IMR-90 (cell line): ENCODE measurements around the gene ADPRM. TPM values are rescaled to one million over a fixed set of nuclear protein-coding genes. Genes with fewer than 3 reads are reported as not detected.

Experiments
- ATAC-seq: fragments of 200-7000 bp; cut with Tn5 transposase; 2 replicates; pipeline ENCODE4 v1.9.1; 2020; ENCODE audit warnings: low read depth, mild to moderate bottlenecking, moderate library complexity
- BruUV-seq: library from RNA; stranded (reverse); fragments of 400-500 nt; replicated peaks from 2 replicates; lab custom pipeline; 2021; lab: Mats Ljungman, UMichigan
- CTCF ChIA-PET: fragments of 300-600 bp; formaldehyde crosslinking; extraction: SDS; loops from one replicate; lab custom pipeline; 2021; ENCODE audit warnings: antibody characterized with exemption; lab: Yijun Ruan, JAX
- POLR2A ChIA-PET: fragments of 300-600 bp; sonication (Branson Sonifier 250); formaldehyde crosslinking; loops from one replicate; lab custom pipeline; 2022; ENCODE audit warnings: antibody characterized with exemption; ENCODE audit not compliant: unreplicated experiment; lab: Charles Lee
- DNase-seq: peaks from one replicate; pipeline ENCODE4 v3.0.0; 2013
- H2AFZ ChIP-seq: replicated peaks from 2 replicates; pipeline ENCODE3; 2013; ENCODE audit warnings: low read length, mild to moderate bottlenecking; ENCODE audit not compliant: poor library complexity
- H2AK5ac ChIP-seq: 2 replicates; pipeline ENCODE4 v1.6.1; 2013; ENCODE audit warnings: low read depth, low read length, inconsistent platforms
- H2AK9ac ChIP-seq: replicated peaks from 2 replicates; pipeline ENCODE3; 2013; ENCODE audit warnings: mild to moderate bottlenecking, low read depth, low read length, moderate library complexity; ENCODE audit not compliant: poor library complexity
- H2BK120ac ChIP-seq: 2 replicates; pipeline ENCODE4 v1.6.1; 2013; ENCODE audit warnings: low read depth, low read length, inconsistent platforms
- H2BK15ac ChIP-seq: 3 replicates; pipeline ENCODE4 v1.6.1; 2013; ENCODE audit warnings: low read depth, low read length, inconsistent platforms
- H2BK20ac ChIP-seq: 2 replicates; pipeline ENCODE4 v1.6.1; 2013; ENCODE audit warnings: low read depth, mild to moderate bottlenecking, inconsistent platforms, low read length, moderate library complexity
- H2BK5ac ChIP-seq: 2 replicates; pipeline ENCODE4 v1.6.1; 2013; ENCODE audit warnings: mild to moderate bottlenecking, low read depth, low read length, inconsistent platforms; ENCODE audit not compliant: poor library complexity, severe bottlenecking
- H3K14ac ChIP-seq: replicated peaks from 2 replicates; pipeline ENCODE4 v1.6.1; 2013; ENCODE audit warnings: low read depth, low read length, inconsistent platforms
- H3K18ac ChIP-seq: 2 replicates; pipeline ENCODE4 v1.6.1; 2013; ENCODE audit warnings: low read depth, low read length, control low read depth
- H3K23ac ChIP-seq: 2 replicates; pipeline ENCODE4 v1.6.1; 2013; ENCODE audit warnings: low read depth, low read length, inconsistent platforms
- H3K27ac ChIP-seq: 2 replicates; pipeline ENCODE4 v1.5.1; 2013; ENCODE audit warnings: mild to moderate bottlenecking, control low read depth, low read length; ENCODE audit not compliant: insufficient read depth
- H3K27me3 ChIP-seq: 2 replicates; pipeline ENCODE4 v1.6.1; 2013; ENCODE audit warnings: low read length; ENCODE audit not compliant: control insufficient read depth, insufficient read depth
- H3K36me3 ChIP-seq: 2 replicates; pipeline ENCODE4 v1.6.1; 2013; ENCODE audit warnings: low read length, mixed read lengths; ENCODE audit not compliant: control insufficient read depth, insufficient read depth
- H3K4ac ChIP-seq: 2 replicates; pipeline ENCODE4 v1.6.1; 2013; ENCODE audit warnings: low read depth, low read length, inconsistent platforms
- H3K4me1 ChIP-seq: 2 replicates; pipeline ENCODE4 v1.6.1; 2013; ENCODE audit warnings: low read length, mixed read lengths; ENCODE audit not compliant: control insufficient read depth, insufficient read depth
- H3K4me2 ChIP-seq: 2 replicates; pipeline ENCODE4 v1.6.1; 2013; ENCODE audit warnings: low read depth, mild to moderate bottlenecking, control low read depth, low read length, moderate library complexity
- H3K4me3 ChIP-seq: 2 replicates; pipeline ENCODE4 v1.5.1; 2013; ENCODE audit warnings: low read depth, mild to moderate bottlenecking, control low read depth, low read length, moderate library complexity; ENCODE audit not compliant: insufficient read depth
- H3K56ac ChIP-seq: 2 replicates; pipeline ENCODE4 v1.6.1; 2013; ENCODE audit warnings: low read length, inconsistent platforms; ENCODE audit not compliant: insufficient read depth; ENCODE audit errors: extremely low read depth
- H3K79me1 ChIP-seq, 2 experiments: 2 replicates each; pipeline ENCODE4 v1.6.1; 2013; ENCODE audit warnings: low read length in 2 of 2, inconsistent platforms in 1 of 2, low read depth in 1 of 2
- H3K9ac ChIP-seq: 2 replicates; pipeline ENCODE4 v1.6.1; 2013; ENCODE audit warnings: low read depth, low read length, control low read depth
- H3K9me1 ChIP-seq: 2 replicates; pipeline ENCODE4 v1.6.1; 2013; ENCODE audit warnings: low read length, inconsistent platforms; ENCODE audit not compliant: insufficient read depth
- H3K9me3 ChIP-seq: 2 replicates; pipeline ENCODE4 v1.6.1; 2013; ENCODE audit warnings: low read length; ENCODE audit not compliant: control insufficient read depth, insufficient read depth
- H4K20me1 ChIP-seq: 2 replicates; pipeline ENCODE4 v1.6.1; 2013; ENCODE audit warnings: low read length, inconsistent platforms; ENCODE audit not compliant: insufficient read depth
- H4K5ac ChIP-seq: 2 replicates; pipeline ENCODE4 v1.6.1; 2013; ENCODE audit warnings: mild to moderate bottlenecking, low read depth, low read length, control low read depth
- H4K8ac ChIP-seq, 2 experiments: 2 replicates each; pipeline ENCODE4 v1.6.1; 2013; ENCODE audit warnings: low read depth in 2 of 2, low read length in 2 of 2, control low read depth in 1 of 2, inconsistent platforms in 1 of 2
- H4K91ac ChIP-seq: 2 replicates; pipeline ENCODE4 v1.6.1; 2013; ENCODE audit warnings: low read depth, low read length, inconsistent platforms; ENCODE audit not compliant: insufficient read depth
- CEBPB ChIP-seq: IDR thresholded peaks from 2 replicates; pipeline ENCODE4 v1.6.1; 2012; ENCODE audit warnings: low read depth, low read length, improper control_type of control experiment
- CHD1 ChIP-seq: IDR thresholded peaks from 2 replicates; pipeline ENCODE4 v1.6.1; 2012; ENCODE audit warnings: low read depth, low read length, improper control_type of control experiment
- MXI1 ChIP-seq: IDR thresholded peaks from 2 replicates; pipeline ENCODE4 v1.6.1; 2012; ENCODE audit warnings: low read depth, mild to moderate bottlenecking, low read length, moderate library complexity, borderline replicate concordance
- WGBS, 2 experiments: methylation state at CpG; one replicate each; pipeline versions ENCODE4 v1.1.5 to v1.1.7; 2013; ENCODE audit warnings: missing lambda C conversion rate in 2 of 2; ENCODE audit not compliant: insufficient read length in 1 of 2; ENCODE audit errors: extremely low coverage in 2 of 2; 5-methylcytosine and 5-hydroxymethylcytosine counted together
- dilution Hi-C: fragments of 300-500 bp; cut with HindIII; formaldehyde crosslinking; loops from one replicate; pipeline ENCODE4 v1.14.3; 2018; ENCODE audit warnings: low sequenced_read_pairs; ENCODE audit not compliant: unreplicated experiment
- in situ Hi-C: fragments of 300-500 bp; cut with MboI; formaldehyde crosslinking; loops from 3 replicates; pipeline ENCODE4 v1.14.3; 2019; ENCODE audit warnings: low sequenced_read_pairs, inconsistent platforms, mixed read lengths
- intact Hi-C: fragments of 100-400 bp; cut with micrococcal nuclease; formaldehyde crosslinking; loops from 2 replicates; pipeline ENCODE4 v1.10.0; 2022
- polyA plus RNA-seq, 3 experiments: library from polyadenylated mRNA; depleted of rRNA; stranded (reverse); fragments of >200 nt; gene quantifications; 2 replicates each; pipeline ENCODE4 v1.2.3, GENCODE V29; 2012; ENCODE audit warnings: low replicate concordance in 1 of 3
- total RNA-seq: library from RNA; depleted of rRNA; stranded (reverse); fragments of >200 nt; gene quantifications from 2 replicates; pipeline ENCODE4 v1.2.3, GENCODE V29; 2012

ADPRM gene
- total and polyA plus RNA-seq, 2 of the 4 experiments (the other 2 are of a cell fraction) = 7.4 to 12.2 TPM

DNA sequence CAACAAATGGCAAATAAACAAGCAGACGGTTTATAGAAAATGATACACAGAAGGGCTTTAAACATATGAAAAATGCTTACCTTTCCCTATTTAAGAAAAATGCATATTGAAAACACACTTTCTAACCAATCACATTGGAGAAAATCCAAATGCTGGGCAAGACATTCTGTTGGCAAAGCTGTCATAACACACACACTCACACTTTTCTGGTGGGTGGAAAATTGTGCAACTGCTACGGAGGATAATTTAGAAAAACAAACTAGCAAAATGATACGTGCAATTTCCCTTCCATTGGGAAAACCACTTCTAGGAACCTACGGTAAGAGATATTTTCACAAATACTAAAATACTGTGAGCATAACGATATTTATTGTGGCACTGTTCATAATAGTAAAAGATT, 30.5 kb upstream of the ADPRM start:
- intact Hi-C loops (no loop called here), in situ Hi-C loops (loop anchor here (10.0 to 25.0 kb wide), 2 partner anchors 58 to 1320 kb away; partner anchors contain the start of gene ZNF18), dilution Hi-C loops (no loop called here)
- Histone ChIP-seq H2BK5ac (no peak overlapping the region), H3K56ac (no peak overlapping the region), H2AFZ (no peak overlapping the region), H3K36me3 (no peaks in the 10 kb centered on the region), H2AK5ac (no peak overlapping the region), H2BK20ac (no peak overlapping the region), H3K9ac (no peak overlapping the region), H3K27ac (no peak overlapping the region), H3K23ac (no peak overlapping the region), H3K14ac (no peak overlapping the region), H3K27me3 (no peaks in the 10 kb centered on the region), H4K5ac (no peak overlapping the region), H3K79me1 (no peaks in the 10 kb centered on the region), H3K4me1 (peaks cover 6% of the 10 kb centered on the region), H3K9me3 (no peaks in the 10 kb centered on the region), H3K18ac (no peak overlapping the region), H4K91ac (no peak overlapping the region), H3K4me3 (no peak overlapping the region), H2BK120ac (no peak overlapping the region), H4K8ac (no peak overlapping the region), H2BK15ac (no peak overlapping the region), H3K4ac (no peak overlapping the region), H3K4me2 (no peak overlapping the region; the same call in none of the 2 replicates), H3K9me1 (0 out of 2 replicates have a peak, but pooled peaks cover 6% of the 10 kb centered on the region), H4K20me1 (no peaks in the 10 kb centered on the region), H2AK9ac (no peak overlapping the region)
- DNase-seq (peak; percentile 18), ATAC-seq (no peak; the same call in 1 of the 2 replicates)
- no CpG with 5 or more reads among the region's 5 CpGs for WGBS, 2 experiments
- CTCF ChIA-PET = no interaction called here
- TF ChIP-seq MXI1 (no peak), CHD1 (no peak), CEBPB (peak; percentile 77)
- POLR2A ChIA-PET = no interaction called here
- no TSS peak for BruUV-seq
